Skeletal muscle tissue (tissue), 4 donors: ENCODE results near the gene GRID2. TPM values are rescaled to one million over a fixed set of nuclear protein-coding genes. Genes with fewer than 3 reads are reported as not detected.

Source experiments
- H3K27ac ChIP-seq: one replicate; pipeline ENCODE4 v1.7.0; 2013; ENCODE audit warnings: mild to moderate bottlenecking, low read depth, low read length, inconsistent platforms
- H3K27me3 ChIP-seq, 3 donors: one replicate each; pipeline ENCODE4 v1.7.0; 2013; ENCODE audit warnings: low read length in 3 of 3; ENCODE audit not compliant: control insufficient read depth in 3 of 3, insufficient read depth in 3 of 3
- H3K36me3 ChIP-seq, 3 donors: one replicate each; pipeline ENCODE4 v1.7.0; 2013; ENCODE audit warnings: low read length in 3 of 3; ENCODE audit not compliant: control insufficient read depth in 3 of 3, insufficient read depth in 3 of 3
- H3K4me1 ChIP-seq, 3 donors: one replicate each; pipeline ENCODE4 v1.7.0; 2013; ENCODE audit warnings: low read length in 3 of 3, mild to moderate bottlenecking in 3 of 3; ENCODE audit not compliant: control insufficient read depth in 3 of 3, insufficient read depth in 3 of 3
- H3K4me3 ChIP-seq, 3 donors: one replicate each; pipeline ENCODE4 v1.7.0; 2013; ENCODE audit warnings: low read length in 3 of 3
- H3K9ac ChIP-seq, 3 donors: one replicate each; pipeline ENCODE4 v1.7.0; 2013; ENCODE audit warnings: low read length in 3 of 3, mild to moderate bottlenecking in 3 of 3, moderate library complexity in 2 of 3, low read depth in 1 of 3
- H3K9me3 ChIP-seq, 3 donors: one replicate each; pipeline ENCODE4 v1.7.0; 2013; ENCODE audit warnings: low read length in 3 of 3; ENCODE audit not compliant: control insufficient read depth in 3 of 3
- total RNA-seq: library from RNA; depleted of rRNA; stranded (reverse); fragments of >200 nt; gene quantifications from one replicate; pipeline ENCODE4 v1.2.3, GENCODE V29; 2014
- donor health status: Osteomylitis.

Gene GRID2
- total RNA-seq, 1 donor from 2014 or later: 1.6 TPM

- H3K9me3 ChIP-seq: no peaks in the 10 kb centered on the region
- H3K4me1 ChIP-seq: no peaks in the 10 kb centered on the region
- peaks cover 0 to 2% (median 0%) of the 10 kb centered on the region in 3 donors for H3K27me3 ChIP-seq
- H3K27ac ChIP-seq: no peak overlapping the region
- H3K4me3 ChIP-seq: no peak overlapping the region
- H3K9ac ChIP-seq: no peak overlapping the region
- no peaks in the 10 kb centered on the region for H3K36me3 ChIP-seq
Observed at GRCh38 chr4:93168053-93168452, 864.3 kb downstream of the GRID2 start.

GRCh38 chr4:93169966-93170365, 866.2 kb downstream of the GRID2 start:
- Histone ChIP-seq H3K27me3 (peaks cover 0 to 2% (median 0%) of the 10 kb centered on the region in 3 donors), H3K4me1 (no peaks in the 10 kb centered on the region), H3K9ac (no peak overlapping the region), H3K27ac (no peak overlapping the region), H3K4me3 (no peak overlapping the region), H3K36me3 (no peaks in the 10 kb centered on the region), H3K9me3 (no peaks in the 10 kb centered on the region)

- no peak overlapping the region for H3K4me3 ChIP-seq
- no peaks in the 10 kb centered on the region for H3K36me3 ChIP-seq
- H3K9me3 ChIP-seq: no peaks in the 10 kb centered on the region
- no peak overlapping the region for H3K9ac ChIP-seq
- no peaks in the 10 kb centered on the region for H3K4me1 ChIP-seq
- no peak overlapping the region for H3K27ac ChIP-seq
- no peaks in the 10 kb centered on the region for H3K27me3 ChIP-seq
Observed at GRCh38 chr4:93174598-93174997, 870.8 kb downstream of the GRID2 start.

GRCh38 chr4:93178279-93178678, 874.5 kb downstream of the GRID2 start:
- H3K36me3 ChIP-seq: no peaks in the 10 kb centered on the region
- H3K4me3 ChIP-seq: no peak overlapping the region

GRCh38 chr4:93179044-93179443, 875.3 kb downstream of the GRID2 start:
- no peaks in the 10 kb centered on the region for H3K27me3 ChIP-seq
- H3K27ac ChIP-seq: no peak overlapping the region
- no peaks in the 10 kb centered on the region for H3K4me1 ChIP-seq
- H3K9ac ChIP-seq: no peak overlapping the region
- no peak overlapping the region for H3K4me3 ChIP-seq
- H3K36me3 ChIP-seq: no peaks in the 10 kb centered on the region
- no peaks in the 10 kb centered on the region for H3K9me3 ChIP-seq

More at GRCh38 chr4:93178279-93178678, 874.5 kb downstream of the GRID2 start:
- Histone ChIP-seq H3K27me3 (no peaks in the 10 kb centered on the region), H3K9ac (no peak overlapping the region), H3K27ac (no peak overlapping the region), H3K4me1 (no peaks in the 10 kb centered on the region), H3K9me3 (no peaks in the 10 kb centered on the region)

- Histone ChIP-seq H3K27me3 (no peaks in the 10 kb centered on the region), H3K9ac (no peak overlapping the region), H3K9me3 (no peaks in the 10 kb centered on the region), H3K4me1 (no peaks in the 10 kb centered on the region), H3K4me3 (no peak overlapping the region), H3K27ac (no peak overlapping the region), H3K36me3 (no peaks in the 10 kb centered on the region)
Observed at GRCh38 chr4:93182722-93183121, 879.0 kb downstream of the GRID2 start.

GRCh38 chr4:93183576-93183975, 879.8 kb downstream of the GRID2 start:
- H3K27ac ChIP-seq: no peak overlapping the region

GRCh38 chr4:93184053-93184452, 880.3 kb downstream of the GRID2 start:
- Histone ChIP-seq H3K36me3 (no peaks in the 10 kb centered on the region), H3K4me3 (no peak overlapping the region), H3K9ac (no peak overlapping the region), H3K27me3 (no peaks in the 10 kb centered on the region), H3K4me1 (no peaks in the 10 kb centered on the region), H3K9me3 (no peaks in the 10 kb centered on the region), H3K27ac (no peak overlapping the region)

More at GRCh38 chr4:93183576-93183975, 879.8 kb downstream of the GRID2 start:
- Histone ChIP-seq H3K36me3 (no peaks in the 10 kb centered on the region), H3K4me3 (no peak overlapping the region), H3K9me3 (no peaks in the 10 kb centered on the region), H3K4me1 (no peaks in the 10 kb centered on the region), H3K27me3 (no peaks in the 10 kb centered on the region), H3K9ac (no peak overlapping the region)

- H3K9ac ChIP-seq: no peak overlapping the region
- H3K27ac ChIP-seq: no peak overlapping the region
- no peak overlapping the region for H3K4me3 ChIP-seq
- H3K9me3 ChIP-seq: no peaks in the 10 kb centered on the region
- no peaks in the 10 kb centered on the region for H3K27me3 ChIP-seq
- no peaks in the 10 kb centered on the region for H3K36me3 ChIP-seq
- no peaks in the 10 kb centered on the region for H3K4me1 ChIP-seq
Observed at GRCh38 chr4:93186846-93187245, 883.1 kb downstream of the GRID2 start.

- Histone ChIP-seq H3K27me3 (no peaks in the 10 kb centered on the region), H3K9ac (no peak overlapping the region), H3K9me3 (no peaks in the 10 kb centered on the region), H3K36me3 (no peaks in the 10 kb centered on the region), H3K27ac (no peak overlapping the region), H3K4me3 (no peak overlapping the region), H3K4me1 (no peaks in the 10 kb centered on the region)
Observed at GRCh38 chr4:93187466-93187865, 883.7 kb downstream of the GRID2 start.

- Histone ChIP-seq H3K27me3 (no peaks in the 10 kb centered on the region), H3K9me3 (no peaks in the 10 kb centered on the region), H3K4me3 (no peak overlapping the region), H3K4me1 (no peaks in the 10 kb centered on the region), H3K9ac (no peak overlapping the region), H3K36me3 (no peaks in the 10 kb centered on the region), H3K27ac (no peak overlapping the region)
Observed at GRCh38 chr4:93187892-93188291, 884.1 kb downstream of the GRID2 start.
